HG02885 (cell line): ENCODE results near the gene MAOB.

Experiments used
- ATAC-seq: cut with Tn5 transposase; IDR thresholded peaks from one replicate; pipeline ENCODE4 v1.9.1; 2021; ENCODE audit warnings: mild to moderate bottlenecking; ENCODE audit not compliant: unreplicated experiment, poor library complexity

MAOB gene

GRCh38 chrX:43718956-43719355 is 163.3 kb downstream of the MAOB start:
- no peak for ATAC-seq

GRCh38 chrX:43718546-43718945 is 163.7 kb downstream of the MAOB start:
- no peak for ATAC-seq

- ATAC-seq = no peak
Observed at GRCh38 chrX:43718081-43718480, 164.2 kb downstream of the MAOB start.

GRCh38 chrX:43717161-43717560 is 165.1 kb downstream of the MAOB start:
- no peak for ATAC-seq

GRCh38 chrX:43716696-43717095 is 165.6 kb downstream of the MAOB start:
- ATAC-seq = no peak
